Neural cell (in vitro differentiated cells): ENCODE data around the gene SLC38A9.

Experiments
- REST ChIP-seq: IDR thresholded peaks from 2 replicates; pipeline ENCODE4 v1.6.1; 2012; ENCODE audit warnings: borderline replicate concordance
- TAF1 ChIP-seq: IDR thresholded peaks from 2 replicates; pipeline ENCODE4 v1.6.1; 2012; ENCODE audit warnings: low read depth

DNA sequence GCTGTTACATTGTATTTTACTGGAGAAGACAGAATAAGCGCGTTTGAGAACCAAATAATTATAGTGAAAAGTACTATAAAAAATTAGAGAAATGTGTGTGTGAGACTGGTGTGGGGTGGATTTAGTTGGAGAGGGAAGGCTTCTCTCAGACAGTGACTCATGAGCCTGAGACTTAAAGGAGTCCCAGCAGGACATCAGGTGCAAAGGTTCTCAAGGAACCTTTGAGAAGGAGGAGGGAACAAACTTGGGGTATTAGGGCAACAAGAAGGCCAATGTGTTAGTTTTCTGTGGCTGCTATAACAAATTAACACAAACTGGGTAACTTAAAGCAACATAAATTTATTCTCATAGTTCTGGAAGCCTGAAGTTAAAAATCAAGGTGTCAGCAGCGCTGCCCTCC, 30.7 kb upstream of the SLC38A9 start:
- no peak for TF ChIP-seq TAF1
- TF ChIP-seq REST: no peak
